Left lung (tissue), 10 donors: ENCODE measurements around the gene ARSK. TPM values are rescaled to one million over a fixed set of nuclear protein-coding genes. Genes with fewer than 3 reads are reported as not detected.

Experiments used
- ATAC-seq: fragments of 200-7000 bp; cut with Tn5 transposase; one replicate; pipeline ENCODE4 v1.9.1; 2020; ENCODE audit warnings: moderate library complexity
- DNase-seq, 4 donors: peaks; one replicate each; pipeline ENCODE4 v3.0.0-alpha.2; 2013 to 2020
- H3K27ac ChIP-seq, 2 donors: fragments of 200-600 bp; sonication (generic) in 1 of 2; one replicate each; pipeline versions ENCODE4 v1.5.0 to v1.8.0; 2020 to 2021
- H3K27me3 ChIP-seq, 2 donors: fragments of 200-600 bp; sonication (generic) in 1 of 2; one replicate each; pipeline versions ENCODE4 v1.5.0 to v1.8.0; 2020 to 2021
- H3K36me3 ChIP-seq, 2 donors: fragments of 200-600 bp; sonication (generic) in 1 of 2; one replicate each; pipeline versions ENCODE4 v1.5.0 to v1.8.0; 2020 to 2021
- H3K4me1 ChIP-seq, 2 donors: fragments of 200-600 bp; one replicate each; pipeline ENCODE4 v1.8.0; 2021
- H3K4me3 ChIP-seq, 2 donors: fragments of 200-600 bp; sonication (generic) in 1 of 2; one replicate each; pipeline versions ENCODE4 v1.5.0 to v1.8.0; 2020 to 2021; ENCODE audit warnings: mild to moderate bottlenecking in 1 of 2
- H3K9me3 ChIP-seq, 2 donors: fragments of 200-600 bp; sonication (generic) in 1 of 2; one replicate each; pipeline versions ENCODE4 v1.5.0 to v1.8.0; 2020 to 2021
- intact Hi-C, 2 donors: fragments of 100-400 bp; cut with DNase I; formaldehyde crosslinking; loops; one replicate each; pipeline versions ENCODE4 v1.11.2 to v1.14.2; 2022
- polyA plus RNA-seq, 6 donors: library from polyadenylated mRNA; unstranded; fragments of 120-200 nt; gene quantifications; one replicate each; pipeline ENCODE4 v1.2.1, GENCODE V29; 2013; ENCODE audit not compliant: insufficient read length in 6 of 6
- total RNA-seq, 2 donors: library from RNA; stranded (reverse); fragmentation: NEBNext Ultra II Directional; extraction: Animal tissue kit (Norgen Biotek cat#: 25700); gene quantifications; one replicate each; pipeline ENCODE4 v1.2.1, GENCODE V29; 2021
- TF ChIP-seq, protein P1 (sequence below), 2 donors: fragments of 200-600 bp; sonication (generic) in 1 of 2; IDR thresholded peaks; one replicate each; pipeline versions ENCODE4 v1.5.0 to v1.8.0; 2021; ENCODE audit warnings: antibody characterized with exemption in 2 of 2
- donor health status: DM: no; HTN: yes; CAD: no.
- donor health status: DM: no; HTN: no; CAD: no.

Gene ARSK
- total and polyA plus RNA-seq, 8 donors: 5.0 to 16.0 (median 11.9) TPM

DNA sequence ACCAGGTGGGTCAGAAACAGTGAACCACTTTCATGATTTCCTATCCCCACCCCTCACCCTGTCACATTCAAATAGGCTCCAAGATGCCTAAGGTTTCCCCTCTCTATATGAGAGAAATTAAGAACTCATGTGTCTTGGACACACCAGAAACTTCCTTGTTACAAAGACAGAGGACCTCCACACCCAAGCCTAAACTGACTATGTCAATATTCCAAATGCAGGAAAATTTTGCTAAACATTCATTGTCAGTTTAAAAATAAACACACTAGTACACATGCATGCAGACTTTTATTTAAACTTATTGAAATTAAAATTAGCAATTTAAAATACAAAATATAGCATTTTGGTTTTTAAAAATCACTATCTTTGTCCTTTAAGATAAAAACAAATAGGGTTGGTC is 26.3 kb upstream of the ARSK start:
- no peak overlapping the region for H3K4me3 ChIP-seq
- TF ChIP-seq, protein P1, sequence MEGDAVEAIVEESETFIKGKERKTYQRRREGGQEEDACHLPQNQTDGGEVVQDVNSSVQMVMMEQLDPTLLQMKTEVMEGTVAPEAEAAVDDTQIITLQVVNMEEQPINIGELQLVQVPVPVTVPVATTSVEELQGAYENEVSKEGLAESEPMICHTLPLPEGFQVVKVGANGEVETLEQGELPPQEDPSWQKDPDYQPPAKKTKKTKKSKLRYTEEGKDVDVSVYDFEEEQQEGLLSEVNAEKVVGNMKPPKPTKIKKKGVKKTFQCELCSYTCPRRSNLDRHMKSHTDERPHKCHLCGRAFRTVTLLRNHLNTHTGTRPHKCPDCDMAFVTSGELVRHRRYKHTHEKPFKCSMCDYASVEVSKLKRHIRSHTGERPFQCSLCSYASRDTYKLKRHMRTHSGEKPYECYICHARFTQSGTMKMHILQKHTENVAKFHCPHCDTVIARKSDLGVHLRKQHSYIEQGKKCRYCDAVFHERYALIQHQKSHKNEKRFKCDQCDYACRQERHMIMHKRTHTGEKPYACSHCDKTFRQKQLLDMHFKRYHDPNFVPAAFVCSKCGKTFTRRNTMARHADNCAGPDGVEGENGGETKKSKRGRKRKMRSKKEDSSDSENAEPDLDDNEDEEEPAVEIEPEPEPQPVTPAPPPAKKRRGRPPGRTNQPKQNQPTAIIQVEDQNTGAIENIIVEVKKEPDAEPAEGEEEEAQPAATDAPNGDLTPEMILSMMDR (IDR thresholded peaks at IDR 0.05): no peak
- no peak for ATAC-seq
- peaks cover 0 to 55% of the 10 kb centered on the region in 2 donors for H3K36me3 ChIP-seq
- no peaks in the 10 kb centered on the region for H3K27me3 ChIP-seq
- intact Hi-C loops: no loop called here
- no peak for DNase-seq
- no peaks in the 10 kb centered on the region for H3K4me1 ChIP-seq
- no peaks in the 10 kb centered on the region for H3K9me3 ChIP-seq
- no peak overlapping the region for H3K27ac ChIP-seq

DNA sequence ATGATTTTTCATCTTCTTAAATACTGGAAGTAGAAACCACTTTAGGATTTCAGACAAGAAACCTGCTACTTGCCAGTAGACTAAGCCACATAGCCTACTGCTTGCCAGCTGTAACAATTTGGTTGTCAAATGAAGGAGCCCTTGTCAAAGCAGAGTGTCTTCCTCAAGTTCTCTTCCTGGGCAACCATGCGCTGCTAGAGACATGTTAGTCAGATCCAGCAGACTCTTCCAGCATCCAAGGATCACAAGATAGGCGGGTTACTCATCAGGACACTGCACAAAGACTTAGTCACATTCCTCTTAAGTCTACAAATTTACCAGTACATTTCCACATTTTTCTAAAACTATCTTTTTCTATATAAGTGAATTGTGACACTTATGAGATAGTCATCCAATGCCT is 24.5 kb upstream of the ARSK start:
- H3K36me3 ChIP-seq: peaks cover 0 to 56% of the 10 kb centered on the region in 2 donors
- intact Hi-C loops: no loop called here
- no peaks in the 10 kb centered on the region for H3K9me3 ChIP-seq
- no peaks in the 10 kb centered on the region for H3K27me3 ChIP-seq
- no peak for ATAC-seq
- no peak overlapping the region for H3K27ac ChIP-seq
- DNase-seq: no peak
- H3K4me3 ChIP-seq: no peak overlapping the region
- H3K4me1 ChIP-seq: no peaks in the 10 kb centered on the region
- TF ChIP-seq, protein P1 (IDR thresholded peaks at IDR 0.05): no peak

DNA sequence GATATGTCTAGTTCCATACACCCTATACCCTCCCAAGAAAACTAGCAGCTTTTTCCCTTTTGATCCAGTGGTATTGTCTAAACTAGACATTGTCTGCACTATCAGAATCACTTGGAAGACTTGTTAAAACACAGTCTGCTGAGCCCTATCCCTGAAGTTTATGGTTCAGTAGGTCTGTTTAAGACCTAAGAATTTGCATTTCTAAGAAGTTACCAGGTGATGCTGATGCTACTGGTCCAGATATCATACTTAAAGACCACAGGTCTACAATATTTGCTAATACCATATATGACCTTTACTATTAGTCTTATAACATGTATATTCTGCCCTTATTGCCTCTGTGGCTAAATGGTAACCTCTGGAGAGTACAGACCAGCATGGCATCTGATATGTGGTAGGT is 23.4 kb upstream of the ARSK start:
- H3K27me3 ChIP-seq: no peaks in the 10 kb centered on the region
- H3K36me3 ChIP-seq: peaks cover 0 to 63% of the 10 kb centered on the region in 2 donors

DNA sequence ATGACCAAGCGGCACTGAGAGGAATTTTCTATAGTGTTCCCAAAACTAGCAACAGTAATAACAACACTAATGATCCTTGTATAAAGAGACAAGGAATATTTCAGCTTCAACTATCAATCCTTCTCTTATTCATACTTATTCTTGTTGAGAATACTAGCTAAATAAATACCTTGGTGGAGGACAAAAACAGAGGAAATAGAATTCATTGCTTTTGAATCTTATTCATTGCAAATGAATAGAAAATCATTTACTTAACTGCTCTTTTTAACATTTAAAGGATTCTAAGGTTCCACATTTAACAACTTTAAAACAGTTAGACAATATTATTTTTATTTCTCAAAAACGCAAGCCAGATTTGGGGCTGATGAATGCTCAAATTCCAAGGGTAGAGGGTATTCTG is 22.5 kb upstream of the ARSK start:
- no peak for DNase-seq
- H3K27ac ChIP-seq: no peak overlapping the region
- H3K4me1 ChIP-seq: no peaks in the 10 kb centered on the region
- no peaks in the 10 kb centered on the region for H3K27me3 ChIP-seq
- peaks cover 0 to 63% of the 10 kb centered on the region in 2 donors for H3K36me3 ChIP-seq
- no peak overlapping the region for H3K4me3 ChIP-seq
- no peaks in the 10 kb centered on the region for H3K9me3 ChIP-seq
- no peak for ATAC-seq
- intact Hi-C loops: no loop called here
- TF ChIP-seq, protein P1 (IDR thresholded peaks at IDR 0.05): no peak

More for the DNA sequence above, 23.4 kb upstream of the ARSK start:
- intact Hi-C loops: no loop called here
- no peaks in the 10 kb centered on the region for H3K4me1 ChIP-seq
- H3K4me3 ChIP-seq: no peak overlapping the region
- no peaks in the 10 kb centered on the region for H3K9me3 ChIP-seq
- ATAC-seq (no peak), DNase-seq (no peak)
- H3K27ac ChIP-seq: no peak overlapping the region
- TF ChIP-seq, protein P1 (IDR thresholded peaks at IDR 0.05): no peak

DNA sequence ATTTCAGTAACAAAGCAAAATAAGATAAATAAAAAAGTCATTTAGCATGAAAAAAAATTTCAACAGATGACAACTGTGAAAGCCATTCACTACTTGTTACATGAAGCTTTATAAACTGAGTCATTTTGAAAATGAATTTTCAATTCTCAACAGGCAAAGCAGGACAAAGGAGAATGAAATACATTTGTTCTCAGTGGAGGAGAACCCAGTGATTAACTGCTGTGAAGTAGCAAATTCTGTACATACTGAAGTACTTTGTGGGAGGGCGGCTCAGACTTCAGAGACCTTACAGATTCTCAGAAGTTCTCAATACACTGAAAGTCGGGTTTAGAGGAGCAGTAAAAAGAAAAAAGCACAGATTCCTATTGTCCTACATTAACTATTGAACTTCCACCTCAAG is 21.8 kb upstream of the ARSK start:
- TF ChIP-seq, protein P1 (IDR thresholded peaks at IDR 0.05): no peak
- no peak for DNase-seq
- ATAC-seq: no peak
- peaks cover 0 to 63% of the 10 kb centered on the region in 2 donors for H3K36me3 ChIP-seq
- H3K27me3 ChIP-seq: no peaks in the 10 kb centered on the region
- no peaks in the 10 kb centered on the region for H3K4me1 ChIP-seq
- no peak overlapping the region for H3K27ac ChIP-seq
- intact Hi-C loops: no loop called here
- no peaks in the 10 kb centered on the region for H3K9me3 ChIP-seq
- H3K4me3 ChIP-seq: no peak overlapping the region
